Esophagus muscularis mucosa (tissue), 4 donors: Measurements from ENCODE around the gene SFTPA2. TPM values are rescaled to one million over a fixed set of nuclear protein-coding genes. Genes with fewer than 3 reads are reported as not detected.
"Not testable (repeated sequence)": the region's sequence is repeated elsewhere in the genome, so short reads cannot be mapped to it uniquely, and the experiment has no call there.

Experiments used
- DNase-seq: peaks from one replicate; pipeline ENCODE4 v3.0.0-alpha.2; 2017; ENCODE audit errors: extremely low spot score
- H3K27ac ChIP-seq, 4 donors: fragments of 200-600 bp; sonication (generic); replicated peaks in 1 of 4; 1 replicate in 3 of 4; 2 replicates in 1 of 4; pipeline ENCODE4 v1.5.1; 2016 to 2019; ENCODE audit warnings: mild to moderate bottlenecking in 1 of 4
- H3K27me3 ChIP-seq, 4 donors: fragments of 200-600 bp; sonication (generic); one replicate each; pipeline versions ENCODE4 v1.5.1 to v1.6.0; 2016 to 2019
- H3K36me3 ChIP-seq, 4 donors: fragments of 200-600 bp; sonication (generic); one replicate each; pipeline ENCODE4 v1.5.1; 2016 to 2019
- H3K4me1 ChIP-seq, 4 donors: fragments of 200-600 bp; sonication (generic); one replicate each; pipeline ENCODE4 v1.5.1; 2016 to 2019
- H3K4me3 ChIP-seq, 4 donors: fragments of 200-600 bp; sonication (generic); 1 replicate in 2 of 4; 2 replicates in 2 of 4; pipeline ENCODE4 v1.5.1; 2016 to 2019; ENCODE audit warnings: mild to moderate bottlenecking in 4 of 4, moderate library complexity in 1 of 4
- H3K9me3 ChIP-seq, 4 donors: fragments of 200-600 bp; sonication (generic); 1 replicate in 3 of 4; 2 replicates in 1 of 4; pipeline ENCODE4 v1.5.1; 2016 to 2019
- WGBS: methylation state at CpG from one replicate; pipeline ENCODE4 v1.1.5; 2018; 5-methylcytosine and 5-hydroxymethylcytosine counted together
- intact Hi-C: fragments of 100-400 bp; cut with DNase I; formaldehyde crosslinking; loops from one replicate; pipeline ENCODE4 v1.15.1; 2023
- total RNA-seq, 4 donors: library from RNA; depleted of rRNA; stranded (reverse); fragments of >200 nt; gene quantifications; one replicate each; pipeline versions ENCODE4 v1.1.0 to v1.2.1, GENCODE V29; 2016

SFTPA2 gene
- total RNA-seq, 4 donors from 2014 or later = 7.5 to 12.9 (median 8.3) TPM; not detected in 1

- WGBS = 100% methylated on average over 2 of the region's 13 CpGs
- intact Hi-C loops, DNase-seq, H3K27ac ChIP-seq, H3K27me3 ChIP-seq, H3K4me1 ChIP-seq, H3K9me3 ChIP-seq, H3K36me3 ChIP-seq, H3K4me3 ChIP-seq: not testable (repeated sequence)
Measured at GRCh38 chr10:79523157-79523853, 36.9 kb downstream of the SFTPA2 start.

GRCh38 chr10:79522464-79522863 is 37.7 kb downstream of the SFTPA2 start:
- H3K4me3 ChIP-seq, H3K9me3 ChIP-seq, H3K27me3 ChIP-seq, H3K36me3 ChIP-seq, H3K27ac ChIP-seq, intact Hi-C loops, H3K4me1 ChIP-seq, DNase-seq: not testable (repeated sequence)
- 100% methylated on average over 1 of the region's 4 CpGs for WGBS

GRCh38 chr10:79521751-79522150 is 38.5 kb downstream of the SFTPA2 start:
- H3K4me1 ChIP-seq, DNase-seq, H3K4me3 ChIP-seq, H3K27ac ChIP-seq, H3K27me3 ChIP-seq, H3K36me3 ChIP-seq, intact Hi-C loops, H3K9me3 ChIP-seq: not testable (repeated sequence)
- 80% methylated on average over 3 of the region's 6 CpGs for WGBS

- WGBS = 100% methylated on average over 1 of the region's 4 CpGs
- H3K27ac ChIP-seq, H3K4me1 ChIP-seq, DNase-seq, H3K27me3 ChIP-seq, H3K36me3 ChIP-seq, H3K9me3 ChIP-seq, intact Hi-C loops, H3K4me3 ChIP-seq: not testable (repeated sequence)
Measured at GRCh38 chr10:79517567-79517966, 42.6 kb downstream of the SFTPA2 start.

- 53% methylated on average over 2 of the region's 7 CpGs for WGBS
Measured at GRCh38 chr10:79516532-79517205, 43.5 kb downstream of the SFTPA2 start.

GRCh38 chr10:79511891-79512583 is 48.2 kb downstream of the SFTPA2 start, which contains the start of gene EIF5AL1:
Gene EIF5AL1, plus strand, starts transcription at chr10:79512533. Its CDS starts 117 bp downstream, at chr10:79512650.
- H3K4me1 ChIP-seq, H3K27me3 ChIP-seq, H3K9me3 ChIP-seq, DNase-seq, intact Hi-C loops, H3K27ac ChIP-seq, H3K36me3 ChIP-seq, H3K4me3 ChIP-seq: not testable (repeated sequence)
- 90% methylated on average over 5 of the region's 17 CpGs for WGBS

More at GRCh38 chr10:79516532-79517205, 43.5 kb downstream of the SFTPA2 start:
- intact Hi-C loops, H3K4me1 ChIP-seq, H3K27me3 ChIP-seq, H3K36me3 ChIP-seq, H3K9me3 ChIP-seq, H3K4me3 ChIP-seq, DNase-seq, H3K27ac ChIP-seq: not testable (repeated sequence)

- WGBS = no CpG with 5 or more reads among the region's 5 CpGs
- intact Hi-C loops, DNase-seq, H3K36me3 ChIP-seq, H3K9me3 ChIP-seq, H3K4me3 ChIP-seq, H3K27ac ChIP-seq, H3K4me1 ChIP-seq: not testable (repeated sequence)
- H3K27me3 ChIP-seq = peaks cover 0 to 11% (median 0%) of the 10 kb centered on the region in 4 donors
Measured at GRCh38 chr10:79509934-79510508, 50.2 kb downstream of the SFTPA2 start.

- intact Hi-C loops, H3K4me3 ChIP-seq, H3K4me1 ChIP-seq, H3K9me3 ChIP-seq, H3K36me3 ChIP-seq, H3K27ac ChIP-seq, DNase-seq: not testable (repeated sequence)
- peaks cover 0 to 11% (median 0%) of the 10 kb centered on the region in 4 donors for H3K27me3 ChIP-seq
- WGBS = 100% methylated on average over 2 of the region's 3 CpGs
Measured at GRCh38 chr10:79509306-79509933, 50.8 kb downstream of the SFTPA2 start.

- peaks cover 0 to 11% (median 0%) of the 10 kb centered on the region in 4 donors for H3K27me3 ChIP-seq
- H3K4me3 ChIP-seq, H3K36me3 ChIP-seq, intact Hi-C loops, DNase-seq, H3K9me3 ChIP-seq, H3K4me1 ChIP-seq, H3K27ac ChIP-seq: not testable (repeated sequence)
- WGBS = 83% methylated on average over 3 of the region's 4 CpGs
Measured at GRCh38 chr10:79508245-79508644, 52.0 kb downstream of the SFTPA2 start.
